Mononuclear cell (primary cell): Measurements from ENCODE around the gene HOXC5. TPM values are rescaled to one million over a fixed set of nuclear protein-coding genes. Genes with fewer than 3 reads are reported as not detected.

Experiments
- H3K27me3 ChIP-seq: 2 replicates; pipeline ENCODE4 v1.6.0; 2011; ENCODE audit warnings: low read length, control low read depth; ENCODE audit not compliant: insufficient read depth
- H3K4me1 ChIP-seq: 2 replicates; pipeline ENCODE4 v1.5.1; 2011; ENCODE audit warnings: mild to moderate bottlenecking, low read length, control low read depth; ENCODE audit not compliant: insufficient read depth
- H3K4me3 ChIP-seq: 2 replicates; pipeline ENCODE4 v1.5.1; 2011; ENCODE audit warnings: mild to moderate bottlenecking, low read length, moderate library complexity
- H3K9me3 ChIP-seq: 2 replicates; pipeline ENCODE4 v1.5.1; 2011; ENCODE audit warnings: low read depth, mild to moderate bottlenecking, control low read depth, low read length
- total RNA-seq: library from RNA; depleted of rRNA; stranded (reverse); fragments of >200 nt; gene quantifications from one replicate; pipeline ENCODE4 v1.2.3, GENCODE V29; 2012

The HOXC5 gene
- total RNA-seq, 1 donor, result not detected

GRCh38 chr12:54010053-54010971, 22.5 kb upstream of the HOXC5 start:
- no peaks in the 10 kb centered on the region for H3K9me3 ChIP-seq
- peaks cover 23% of the 10 kb centered on the region for H3K4me1 ChIP-seq
- H3K27me3 ChIP-seq, result peaks cover 91% of the 10 kb centered on the region
- H3K4me3 ChIP-seq, result no peak overlapping the region

- Histone ChIP-seq H3K4me1 (peaks cover 19% of the 10 kb centered on the region), H3K9me3 (no peaks in the 10 kb centered on the region), H3K27me3 (peaks cover 92% of the 10 kb centered on the region), H3K4me3 (no peak overlapping the region)
These were observed 21.7 kb upstream of the HOXC5 start for GRCh38 chr12:54010972-54011664.

- H3K27me3 ChIP-seq, result peaks cover 91% of the 10 kb centered on the region
- peaks cover 11% of the 10 kb centered on the region for H3K4me1 ChIP-seq
- H3K9me3 ChIP-seq, result no peaks in the 10 kb centered on the region
- H3K4me3 ChIP-seq, result no peak overlapping the region
These were observed 21.0 kb upstream of the HOXC5 start for GRCh38 chr12:54011665-54012532.

GRCh38 chr12:54012631-54013409, 20.0 kb upstream of the HOXC5 start:
- H3K9me3 ChIP-seq, result no peaks in the 10 kb centered on the region
- H3K27me3 ChIP-seq, result peaks cover 90% of the 10 kb centered on the region
- H3K4me3 ChIP-seq, result no peak overlapping the region
- H3K4me1 ChIP-seq, result peaks cover 12% of the 10 kb centered on the region

- H3K9me3 ChIP-seq, result no peaks in the 10 kb centered on the region
- H3K4me3 ChIP-seq, result no peak overlapping the region
- peaks cover 92% of the 10 kb centered on the region for H3K27me3 ChIP-seq
- H3K4me1 ChIP-seq, result peaks cover 22% of the 10 kb centered on the region
These were observed 18.4 kb upstream of the HOXC5 start for GRCh38 chr12:54014377-54015017.

GRCh38 chr12:54015018-54015931, 17.6 kb upstream of the HOXC5 start:
- Histone ChIP-seq H3K9me3 (no peaks in the 10 kb centered on the region), H3K4me1 (peaks cover 22% of the 10 kb centered on the region), H3K27me3 (peaks cover 92% of the 10 kb centered on the region)

GRCh38 chr12:54016051-54016450, 16.8 kb upstream of the HOXC5 start:
- Histone ChIP-seq H3K4me3 (no peak overlapping the region), H3K9me3 (no peaks in the 10 kb centered on the region), H3K27me3 (peaks cover 92% of the 10 kb centered on the region), H3K4me1 (peaks cover 19% of the 10 kb centered on the region)

More at GRCh38 chr12:54015018-54015931, 17.6 kb upstream of the HOXC5 start:
- H3K4me3 ChIP-seq, result no peak overlapping the region

GRCh38 chr12:54016478-54016964, 16.3 kb upstream of the HOXC5 start:
- H3K4me3 ChIP-seq, result no peak overlapping the region
- peaks cover 92% of the 10 kb centered on the region for H3K27me3 ChIP-seq
- H3K4me1 ChIP-seq, result peaks cover 16% of the 10 kb centered on the region
- no peaks in the 10 kb centered on the region for H3K9me3 ChIP-seq

GRCh38 chr12:54017027-54017788, 15.6 kb upstream of the HOXC5 start:
- H3K4me3 ChIP-seq, result peak overlapping the region; percentile 15
- peaks cover 16% of the 10 kb centered on the region for H3K4me1 ChIP-seq
- H3K9me3 ChIP-seq, result no peaks in the 10 kb centered on the region
- peaks cover 93% of the 10 kb centered on the region for H3K27me3 ChIP-seq

GRCh38 chr12:54017878-54018467, 14.9 kb upstream of the HOXC5 start:
- no peaks in the 10 kb centered on the region for H3K9me3 ChIP-seq
- H3K4me1 ChIP-seq, result peaks cover 16% of the 10 kb centered on the region
- peak overlapping the region; percentile 15 for H3K4me3 ChIP-seq
- H3K27me3 ChIP-seq, result peaks cover 93% of the 10 kb centered on the region

- Histone ChIP-seq H3K4me1 (peaks cover 16% of the 10 kb centered on the region), H3K27me3 (peaks cover 93% of the 10 kb centered on the region), H3K4me3 (no peak overlapping the region), H3K9me3 (no peaks in the 10 kb centered on the region)
These were observed 14.3 kb upstream of the HOXC5 start for GRCh38 chr12:54018468-54018984.
